Esophagus muscularis mucosa (tissue), 3 donors: ENCODE results near the gene BMP2K.

ENCODE experiments used
- POLR2AphosphoS5 ChIP-seq, 2 donors: sonication (generic); formaldehyde crosslinking; IDR thresholded peaks; one replicate each; pipeline ENCODE4 v1.6.1; 2017; ENCODE audit warnings: antibody characterized with exemption in 2 of 2
- TF ChIP-seq, protein P1 (sequence below), 3 experiments: fragments of 200-600 bp in 2 of 3; fragments of 450-650 bp in 1 of 3; sonication (generic) in 2 of 3; IDR thresholded peaks; one replicate each; pipeline ENCODE4 v1.5.1; 2017 to 2019; ENCODE audit warnings: antibody characterized with exemption in 3 of 3, mild to moderate bottlenecking in 2 of 3, moderate library complexity in 1 of 3

DNA sequence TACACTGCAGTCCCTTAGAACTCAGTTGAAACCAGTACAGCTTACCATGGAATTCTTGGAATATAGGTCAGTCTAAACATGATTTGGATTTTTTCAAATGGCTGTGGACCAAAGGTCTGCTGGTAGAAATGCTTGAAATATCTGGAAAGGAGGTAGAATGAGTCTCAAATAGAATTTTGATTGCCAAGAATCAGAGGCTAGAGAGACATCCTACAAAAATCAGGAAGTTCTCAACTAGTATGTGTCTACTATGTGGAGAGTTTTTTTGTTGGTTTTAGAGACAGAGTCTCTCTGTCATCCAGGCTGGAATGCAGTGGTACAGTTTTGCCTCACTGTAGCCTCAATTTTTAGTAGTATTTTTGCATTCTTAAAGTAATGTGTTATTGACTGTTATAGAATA lies 109.4 kb downstream of the BMP2K start:
- TF ChIP-seq, protein P1, sequence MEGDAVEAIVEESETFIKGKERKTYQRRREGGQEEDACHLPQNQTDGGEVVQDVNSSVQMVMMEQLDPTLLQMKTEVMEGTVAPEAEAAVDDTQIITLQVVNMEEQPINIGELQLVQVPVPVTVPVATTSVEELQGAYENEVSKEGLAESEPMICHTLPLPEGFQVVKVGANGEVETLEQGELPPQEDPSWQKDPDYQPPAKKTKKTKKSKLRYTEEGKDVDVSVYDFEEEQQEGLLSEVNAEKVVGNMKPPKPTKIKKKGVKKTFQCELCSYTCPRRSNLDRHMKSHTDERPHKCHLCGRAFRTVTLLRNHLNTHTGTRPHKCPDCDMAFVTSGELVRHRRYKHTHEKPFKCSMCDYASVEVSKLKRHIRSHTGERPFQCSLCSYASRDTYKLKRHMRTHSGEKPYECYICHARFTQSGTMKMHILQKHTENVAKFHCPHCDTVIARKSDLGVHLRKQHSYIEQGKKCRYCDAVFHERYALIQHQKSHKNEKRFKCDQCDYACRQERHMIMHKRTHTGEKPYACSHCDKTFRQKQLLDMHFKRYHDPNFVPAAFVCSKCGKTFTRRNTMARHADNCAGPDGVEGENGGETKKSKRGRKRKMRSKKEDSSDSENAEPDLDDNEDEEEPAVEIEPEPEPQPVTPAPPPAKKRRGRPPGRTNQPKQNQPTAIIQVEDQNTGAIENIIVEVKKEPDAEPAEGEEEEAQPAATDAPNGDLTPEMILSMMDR (IDR thresholded peaks at IDR 0.05): no peak
- no peak for TF ChIP-seq POLR2AphosphoS5 (IDR thresholded peaks at IDR 0.05)
